ENCODE measurements around the gene RPS6KB2. TPM values are rescaled to one million over a fixed set of nuclear protein-coding genes. Genes with fewer than 3 reads are reported as not detected.
A peak's percentile ranks its signal among the peaks of the same experiment; 100 is the strongest.

RPS6KB2 gene
- total and polyA plus RNA-seq, 2 of the 4 experiments (the other 2 are of a cell fraction): 50.7 to 58.4 TPM

DNA sequence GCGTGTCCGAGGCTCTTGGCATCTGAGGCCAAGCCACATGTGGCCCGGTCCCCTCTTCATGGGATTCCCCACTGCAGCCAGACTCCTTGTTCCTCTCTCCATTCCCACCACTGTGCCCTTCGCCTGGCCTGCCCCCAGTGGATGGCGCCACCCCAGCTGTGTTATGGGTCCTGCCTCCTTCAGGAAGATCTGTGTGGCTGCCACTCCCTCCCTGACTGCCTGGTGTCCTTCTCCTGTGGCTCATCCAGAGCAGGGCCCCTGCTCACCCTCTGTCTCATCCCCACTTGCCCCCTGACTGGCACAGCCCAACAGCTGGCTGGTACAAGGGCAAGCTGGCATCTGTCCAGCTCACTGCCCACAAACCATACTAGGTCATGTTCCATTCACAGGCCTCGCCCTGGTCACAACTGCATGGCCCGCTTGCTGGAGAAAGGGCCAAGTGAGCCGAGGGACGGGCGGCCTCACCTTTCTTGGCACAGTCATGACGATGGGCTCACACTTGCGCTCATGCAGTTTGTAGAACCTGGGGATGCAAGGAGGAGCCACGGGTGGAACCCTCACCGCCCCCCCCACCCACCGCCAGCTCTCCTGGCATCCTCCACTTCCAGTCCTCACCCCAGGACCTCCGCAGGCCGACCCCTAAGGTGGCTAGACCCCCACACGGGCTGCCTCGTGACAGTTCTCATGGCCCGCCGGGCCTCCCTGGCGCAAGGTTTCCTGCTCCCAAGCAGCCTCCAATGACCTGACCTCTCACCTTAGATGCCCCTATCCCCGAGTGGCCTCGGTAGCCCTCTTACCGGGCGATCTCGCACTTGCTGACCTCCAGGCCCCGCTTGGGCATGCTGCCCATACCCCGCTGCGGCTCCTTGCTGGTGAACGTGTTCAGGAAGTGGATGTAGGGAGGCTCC is 11.3 kb downstream of the RPS6KB2 start:
- no peak overlapping the region for H2BK120ac ChIP-seq (ENCODE audit: low read depth, low read length)
- in situ Hi-C loops (cut with MboI; ENCODE audit: low sequenced_read_pairs) (no loop called here), dilution Hi-C loops (cut with HindIII; ENCODE audit: low sequenced_read_pairs, unreplicated experiment) (no loop called here), intact Hi-C loops (cut with micrococcal nuclease) (no loop called here)
- H3K79me1 ChIP-seq (ENCODE audit: low read depth in 1 of 2, low read length in 2 of 2): peaks cover 8 to 26% of the 10 kb centered on the region in 2 experiments
- H4K8ac ChIP-seq (ENCODE audit: low read depth in 2 of 2, low read length in 2 of 2): no peak overlapping the region
- no peak overlapping the region for H3K9ac ChIP-seq (ENCODE audit: low read depth, low read length)
- no peak overlapping the region for H4K91ac ChIP-seq (ENCODE audit: insufficient read depth, low read depth, low read length)
- WGBS, 2 experiments (ENCODE audit: extremely low coverage in 2 of 2, insufficient read length in 1 of 2): 84% methylated on average over 13 of the region's 31 CpGs; no CpG with 5 or more reads in 1 of the 2 experiments
- peak overlapping the region; percentile 13 for H2AFZ ChIP-seq (replicated peaks; ENCODE audit: low read length, poor library complexity)
- no peak overlapping the region for H2BK20ac ChIP-seq (ENCODE audit: low read depth, low read length)
- H4K20me1 ChIP-seq (ENCODE audit: insufficient read depth, low read length): peaks cover 8% of the 10 kb centered on the region
- H4K5ac ChIP-seq (ENCODE audit: low read depth, low read length): no peak overlapping the region
- H3K23ac ChIP-seq (ENCODE audit: low read depth, low read length): no peak overlapping the region
- no peak overlapping the region for H3K4ac ChIP-seq (ENCODE audit: low read depth, low read length)
- CTCF ChIA-PET: no interaction called here
- no peak overlapping the region for H2BK5ac ChIP-seq (ENCODE audit: low read depth, low read length, poor library complexity, severe bottlenecking)
- no peaks in the 10 kb centered on the region for H3K27me3 ChIP-seq (ENCODE audit: control insufficient read depth, insufficient read depth, low read length)
- no peak overlapping the region for H3K56ac ChIP-seq (ENCODE audit: extremely low read depth, insufficient read depth, low read length)
- DNase-seq (no peak), ATAC-seq (ENCODE audit: low read depth) (no peak)
- peaks cover 8% of the 10 kb centered on the region; the same call in 1 of the 2 replicates for H3K9me1 ChIP-seq (ENCODE audit: insufficient read depth, low read length)
- H2AK9ac ChIP-seq (replicated peaks; ENCODE audit: low read depth, low read length, poor library complexity): no peak overlapping the region
- H3K4me1 ChIP-seq (ENCODE audit: control insufficient read depth, insufficient read depth, low read length): peaks cover 3% of the 10 kb centered on the region; the same call in 1 of the 2 replicates
- H3K14ac ChIP-seq (replicated peaks; ENCODE audit: low read depth, low read length): no peak overlapping the region
- H3K27ac ChIP-seq (ENCODE audit: insufficient read depth, low read length): no peak overlapping the region
- H3K18ac ChIP-seq (ENCODE audit: low read depth, low read length): no peak overlapping the region
- no peak overlapping the region for H3K4me3 ChIP-seq (ENCODE audit: insufficient read depth, low read depth, low read length)
- no peak overlapping the region for H2AK5ac ChIP-seq (ENCODE audit: low read depth, low read length)
- H3K4me2 ChIP-seq (ENCODE audit: low read depth, low read length): no peak overlapping the region
- no peaks in the 10 kb centered on the region for H3K9me3 ChIP-seq (ENCODE audit: control insufficient read depth, insufficient read depth, low read length)
- H3K36me3 ChIP-seq (ENCODE audit: control insufficient read depth, insufficient read depth, low read length): peaks cover 45% of the 10 kb centered on the region; the same call in 1 of the 2 replicates
- H2BK15ac ChIP-seq (ENCODE audit: low read depth, low read length): no peak overlapping the region
- POLR2A ChIA-PET (ENCODE audit: unreplicated experiment): no interaction called here
- no TSS peak for BruUV-seq (replicated peaks)
- TF ChIP-seq CTCF (conservative IDR thresholded peaks at IDR 0.05; ENCODE audit: low read depth, low read length): no peak
- TF ChIP-seq RCOR1 (IDR thresholded peaks at IDR 0.05; ENCODE audit: insufficient replicate concordance, low read length): no peak
- TF ChIP-seq RAD21 (IDR thresholded peaks at IDR 0.05; ENCODE audit: low read length): no peak
- no peak for TF ChIP-seq SMC3 (IDR thresholded peaks at IDR 0.05; ENCODE audit: low read depth, low read length)
- TF ChIP-seq MAFK (IDR thresholded peaks at IDR 0.05; ENCODE audit: low read depth, low read length): no peak
- no peak for TF ChIP-seq NFE2L2 (IDR thresholded peaks at IDR 0.05; ENCODE audit: low read depth, low read length)
- no peak for TF ChIP-seq FOS (IDR thresholded peaks at IDR 0.05; ENCODE audit: low read depth, low read length)
- no peak for TF ChIP-seq RFX5 (IDR thresholded peaks at IDR 0.05; ENCODE audit: low read depth, low read length)
- no peak for TF ChIP-seq CHD1 (IDR thresholded peaks at IDR 0.05; ENCODE audit: low read depth, low read length)
- TF ChIP-seq, protein P1, sequence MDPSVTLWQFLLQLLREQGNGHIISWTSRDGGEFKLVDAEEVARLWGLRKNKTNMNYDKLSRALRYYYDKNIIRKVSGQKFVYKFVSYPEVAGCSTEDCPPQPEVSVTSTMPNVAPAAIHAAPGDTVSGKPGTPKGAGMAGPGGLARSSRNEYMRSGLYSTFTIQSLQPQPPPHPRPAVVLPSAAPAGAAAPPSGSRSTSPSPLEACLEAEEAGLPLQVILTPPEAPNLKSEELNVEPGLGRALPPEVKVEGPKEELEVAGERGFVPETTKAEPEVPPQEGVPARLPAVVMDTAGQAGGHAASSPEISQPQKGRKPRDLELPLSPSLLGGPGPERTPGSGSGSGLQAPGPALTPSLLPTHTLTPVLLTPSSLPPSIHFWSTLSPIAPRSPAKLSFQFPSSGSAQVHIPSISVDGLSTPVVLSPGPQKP (IDR thresholded peaks at IDR 0.05; ENCODE audit: borderline replicate concordance, low read depth, low read length): no peak
- TF ChIP-seq CEBPB (IDR thresholded peaks at IDR 0.05; ENCODE audit: low read depth, low read length): no peak
- no peak for TF ChIP-seq MAZ (IDR thresholded peaks at IDR 0.05; ENCODE audit: borderline replicate concordance, low read depth, low read length)
- TF ChIP-seq MXI1 (IDR thresholded peaks at IDR 0.05; ENCODE audit: borderline replicate concordance, low read depth, low read length): no peak
- TF ChIP-seq, protein P2, sequence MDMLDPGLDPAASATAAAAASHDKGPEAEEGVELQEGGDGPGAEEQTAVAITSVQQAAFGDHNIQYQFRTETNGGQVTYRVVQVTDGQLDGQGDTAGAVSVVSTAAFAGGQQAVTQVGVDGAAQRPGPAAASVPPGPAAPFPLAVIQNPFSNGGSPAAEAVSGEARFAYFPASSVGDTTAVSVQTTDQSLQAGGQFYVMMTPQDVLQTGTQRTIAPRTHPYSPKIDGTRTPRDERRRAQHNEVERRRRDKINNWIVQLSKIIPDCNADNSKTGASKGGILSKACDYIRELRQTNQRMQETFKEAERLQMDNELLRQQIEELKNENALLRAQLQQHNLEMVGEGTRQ (IDR thresholded peaks at IDR 0.05; ENCODE audit: low read depth, low read length): no peak
